SK-N-MC (cell line): ENCODE data around the gene PAQR7.

Experiments used
- EZH2 ChIP-seq: fragments of 200-600 bp; sonication (generic); IDR thresholded peaks from one replicate; pipeline ENCODE4 v1.6.1; 2017; ENCODE audit warnings: antibody characterized with exemption
- FOXP2 ChIP-seq: optimal IDR thresholded peaks from 2 replicates; pipeline ENCODE3; 2011; ENCODE audit warnings: mild to moderate bottlenecking, moderate library complexity; ENCODE audit not compliant: insufficient read depth; ENCODE audit errors: extremely low read length, control extremely low read depth
- POLR2AphosphoS5 ChIP-seq: IDR thresholded peaks from 2 replicates; pipeline ENCODE4 v1.6.1; 2012; ENCODE audit warnings: mild to moderate bottlenecking, low read depth, low read length, borderline replicate concordance

DNA sequence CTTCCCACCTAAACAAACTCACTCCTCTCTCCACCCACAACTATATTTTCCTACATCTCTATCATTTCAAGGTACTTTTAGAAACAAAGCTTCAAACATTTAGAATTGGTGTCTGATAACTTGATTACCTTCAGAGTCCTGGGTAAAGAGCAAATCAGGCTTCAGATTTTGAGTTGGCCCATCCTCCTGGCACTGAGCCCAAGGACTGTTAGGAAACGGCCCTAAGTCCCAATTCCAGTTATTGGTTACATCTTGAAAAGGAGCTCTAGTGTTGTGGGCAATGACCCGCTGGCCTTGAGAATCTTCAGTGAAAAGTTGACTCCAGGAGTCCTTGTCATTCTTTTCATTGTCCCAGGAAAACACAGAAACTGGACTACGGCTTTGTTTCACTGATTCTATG lies 40.6 kb downstream of the PAQR7 start:
- TF ChIP-seq POLR2AphosphoS5: no peak
- TF ChIP-seq EZH2: no peak
- no peak for TF ChIP-seq FOXP2
